Keratinocyte (primary cell): ENCODE data around the gene ZNF462. TPM values are rescaled to one million over a fixed set of nuclear protein-coding genes. Genes with fewer than 3 reads are reported as not detected.

Experiments
- DNase-seq: peaks from one replicate; pipeline ENCODE4 v3.0.0-alpha.2; 2011; ENCODE audit warnings: low read depth, missing footprints, low spot score
- FAIRE-seq: peaks from 2 replicates; lab custom pipeline; 2011; peaks lifted over from hg19 to GRCh38; lab: Jason Lieb, UNC
- H2AFZ ChIP-seq: 2 replicates; pipeline ENCODE4 v1.6.0; 2012; ENCODE audit warnings: low read length, control low read depth, inconsistent platforms; ENCODE audit not compliant: control insufficient read depth
- H3K27ac ChIP-seq: 2 replicates; pipeline ENCODE4 v1.5.1; 2011; ENCODE audit warnings: low read length; ENCODE audit not compliant: control insufficient read depth, insufficient read depth
- H3K27me3 ChIP-seq: 3 replicates; pipeline ENCODE4 v1.6.0; 2011; ENCODE audit warnings: low read length; ENCODE audit not compliant: control insufficient read depth, insufficient read depth; ENCODE audit errors: extremely low read depth
- H3K36me3 ChIP-seq, 2 experiments: 2 replicates in 1 of 2; 3 replicates in 1 of 2; pipeline ENCODE4 v1.5.1; 2011; ENCODE audit warnings: low read length in 2 of 2, mild to moderate bottlenecking in 1 of 2; ENCODE audit not compliant: control insufficient read depth in 2 of 2, insufficient read depth in 2 of 2; ENCODE audit errors: extremely low read depth in 1 of 2
- H3K4me1 ChIP-seq: 3 replicates; pipeline ENCODE4 v1.5.1; 2011; ENCODE audit warnings: low read length; ENCODE audit not compliant: control insufficient read depth, insufficient read depth; ENCODE audit errors: extremely low read depth
- H3K4me2 ChIP-seq: 3 replicates; pipeline ENCODE4 v1.6.0; 2011; ENCODE audit warnings: low read depth, low read length; ENCODE audit not compliant: control insufficient read depth, insufficient read depth; ENCODE audit errors: extremely low read depth
- H3K4me3 ChIP-seq, 3 experiments: fragments of 200-600 bp in 1 of 3; sonication (generic) in 1 of 3; 2 replicates in 2 of 3; 3 replicates in 1 of 3; pipeline ENCODE4 v1.5.1; 2011 to 2016; ENCODE audit warnings: low read length in 3 of 3, mild to moderate bottlenecking in 3 of 3, control low read depth in 2 of 3, inconsistent platforms in 1 of 3, low read depth in 1 of 3, mixed read lengths in 1 of 3, mixed run types in 1 of 3, moderate library complexity in 1 of 3; ENCODE audit not compliant: control insufficient read depth in 2 of 3, insufficient read depth in 2 of 3; ENCODE audit errors: extremely low read depth in 1 of 3
- H3K79me2 ChIP-seq: 2 replicates; pipeline ENCODE4 v1.6.0; 2012; ENCODE audit warnings: low read length; ENCODE audit not compliant: control insufficient read depth, insufficient read depth
- H3K9ac ChIP-seq: 3 replicates; pipeline ENCODE4 v1.6.0; 2011; ENCODE audit warnings: low read length; ENCODE audit not compliant: control insufficient read depth, insufficient read depth; ENCODE audit errors: extremely low read depth
- H3K9me1 ChIP-seq: 3 replicates; pipeline ENCODE4 v1.6.0; 2011; ENCODE audit warnings: low read length; ENCODE audit not compliant: control insufficient read depth, insufficient read depth; ENCODE audit errors: extremely low read depth
- H3K9me3 ChIP-seq: 2 replicates; pipeline ENCODE4 v1.5.1; 2012; ENCODE audit warnings: low read depth, low read length; ENCODE audit not compliant: control insufficient read depth
- H4K20me1 ChIP-seq: 3 replicates; pipeline ENCODE4 v1.6.0; 2011; ENCODE audit warnings: low read length; ENCODE audit not compliant: control insufficient read depth, insufficient read depth; ENCODE audit errors: extremely low read depth
- EZH2 ChIP-seq: IDR thresholded peaks from one replicate; pipeline ENCODE4 v1.6.1; 2012; ENCODE audit warnings: inconsistent platforms, mild to moderate bottlenecking, low read length, moderate library complexity
- dilution Hi-C: fragments of 300-500 bp; cut with MboI; formaldehyde crosslinking; loops from one replicate; pipeline ENCODE4 v1.7.0; 2020; ENCODE audit warnings: low sequenced_read_pairs; ENCODE audit not compliant: extremely low pct_ligation_motif_present
- polyA plus RNA-seq, 5 experiments: library from polyadenylated mRNA; depleted of rRNA in 3 of 5; stranded (reverse) in 3 of 5; stranded (forward) in 1 of 5; unstranded in 1 of 5; fragments of >200 nt; gene quantifications; 1 replicate in 1 of 5; 2 replicates in 3 of 5; 3 replicates in 1 of 5; pipeline versions ENCODE4 v1.2.1 to v1.2.3, GENCODE V29; 2011 to 2012; ENCODE audit warnings: missing spikeins in 2 of 5, low read depth in 1 of 5, low replicate concordance in 1 of 5
- TF ChIP-seq, protein P1 (sequence below), 3 experiments: IDR thresholded peaks in 1 of 3; conservative IDR thresholded peaks in 1 of 3; optimal IDR thresholded peaks in 1 of 3; 2 replicates in 2 of 3; 3 replicates in 1 of 3; pipeline versions ENCODE3 to v1.5.1; 2011; ENCODE audit warnings: low read length in 3 of 3, mild to moderate bottlenecking in 3 of 3, moderate library complexity in 2 of 3, control low read depth in 1 of 3, inconsistent platforms in 1 of 3; ENCODE audit not compliant: insufficient read depth in 2 of 3; ENCODE audit errors: extremely low read depth in 1 of 3

Gene ZNF462
- polyA plus RNA-seq, 1 donor (not counting 4 experiments of a cell fraction or from before 2014, with no cell fraction given) = 7.8 TPM

DNA sequence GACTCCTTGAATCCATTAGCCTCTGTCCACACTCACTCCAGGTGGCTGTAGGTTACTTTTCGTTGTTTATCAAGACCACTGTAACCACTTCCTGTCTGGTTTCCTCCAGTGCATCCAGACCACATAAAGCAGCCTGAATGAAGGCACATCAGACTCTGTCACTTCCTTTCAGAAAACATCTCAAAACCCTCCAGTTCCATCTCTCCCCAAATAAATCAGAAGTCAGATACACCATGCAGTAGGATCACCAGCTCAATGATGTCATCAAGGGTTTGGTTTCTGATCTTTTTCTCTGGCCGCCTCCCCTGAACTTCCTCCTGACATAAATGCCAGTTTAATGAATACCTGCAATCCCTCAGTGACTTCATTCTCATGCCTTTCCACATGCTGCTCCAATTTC is 161.2 kb downstream of the ZNF462 start:
- FAIRE-seq (no peak), DNase-seq (no peak)
- no peaks in the 10 kb centered on the region for H3K9me3 ChIP-seq
- H3K27me3 ChIP-seq = no peaks in the 10 kb centered on the region
- no peak overlapping the region for H3K9ac ChIP-seq
- H3K4me1 ChIP-seq = no peaks in the 10 kb centered on the region
- H3K9me1 ChIP-seq = no peaks in the 10 kb centered on the region
- no peaks in the 10 kb centered on the region for H4K20me1 ChIP-seq
- dilution Hi-C loops = no loop called here
- H3K27ac ChIP-seq = no peak overlapping the region
- H3K79me2 ChIP-seq = no peaks in the 10 kb centered on the region
- no peak overlapping the region for H3K4me3 ChIP-seq
- no peak overlapping the region for H3K4me2 ChIP-seq
- H2AFZ ChIP-seq = no peak overlapping the region
- H3K36me3 ChIP-seq = no peaks in the 10 kb centered on the region
- no peak for TF ChIP-seq EZH2
- TF ChIP-seq, protein P1, sequence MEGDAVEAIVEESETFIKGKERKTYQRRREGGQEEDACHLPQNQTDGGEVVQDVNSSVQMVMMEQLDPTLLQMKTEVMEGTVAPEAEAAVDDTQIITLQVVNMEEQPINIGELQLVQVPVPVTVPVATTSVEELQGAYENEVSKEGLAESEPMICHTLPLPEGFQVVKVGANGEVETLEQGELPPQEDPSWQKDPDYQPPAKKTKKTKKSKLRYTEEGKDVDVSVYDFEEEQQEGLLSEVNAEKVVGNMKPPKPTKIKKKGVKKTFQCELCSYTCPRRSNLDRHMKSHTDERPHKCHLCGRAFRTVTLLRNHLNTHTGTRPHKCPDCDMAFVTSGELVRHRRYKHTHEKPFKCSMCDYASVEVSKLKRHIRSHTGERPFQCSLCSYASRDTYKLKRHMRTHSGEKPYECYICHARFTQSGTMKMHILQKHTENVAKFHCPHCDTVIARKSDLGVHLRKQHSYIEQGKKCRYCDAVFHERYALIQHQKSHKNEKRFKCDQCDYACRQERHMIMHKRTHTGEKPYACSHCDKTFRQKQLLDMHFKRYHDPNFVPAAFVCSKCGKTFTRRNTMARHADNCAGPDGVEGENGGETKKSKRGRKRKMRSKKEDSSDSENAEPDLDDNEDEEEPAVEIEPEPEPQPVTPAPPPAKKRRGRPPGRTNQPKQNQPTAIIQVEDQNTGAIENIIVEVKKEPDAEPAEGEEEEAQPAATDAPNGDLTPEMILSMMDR (optimal IDR thresholded peaks at IDR 0.05 in 1 of 3, IDR thresholded peaks at IDR 0.05 in 1 of 3, conservative IDR thresholded peaks at IDR 0.05 in 1 of 3; ENCODE audit: extremely low read depth in 1 of 3, insufficient read depth in 2 of 3, low read length in 3 of 3) = no peak

DNA sequence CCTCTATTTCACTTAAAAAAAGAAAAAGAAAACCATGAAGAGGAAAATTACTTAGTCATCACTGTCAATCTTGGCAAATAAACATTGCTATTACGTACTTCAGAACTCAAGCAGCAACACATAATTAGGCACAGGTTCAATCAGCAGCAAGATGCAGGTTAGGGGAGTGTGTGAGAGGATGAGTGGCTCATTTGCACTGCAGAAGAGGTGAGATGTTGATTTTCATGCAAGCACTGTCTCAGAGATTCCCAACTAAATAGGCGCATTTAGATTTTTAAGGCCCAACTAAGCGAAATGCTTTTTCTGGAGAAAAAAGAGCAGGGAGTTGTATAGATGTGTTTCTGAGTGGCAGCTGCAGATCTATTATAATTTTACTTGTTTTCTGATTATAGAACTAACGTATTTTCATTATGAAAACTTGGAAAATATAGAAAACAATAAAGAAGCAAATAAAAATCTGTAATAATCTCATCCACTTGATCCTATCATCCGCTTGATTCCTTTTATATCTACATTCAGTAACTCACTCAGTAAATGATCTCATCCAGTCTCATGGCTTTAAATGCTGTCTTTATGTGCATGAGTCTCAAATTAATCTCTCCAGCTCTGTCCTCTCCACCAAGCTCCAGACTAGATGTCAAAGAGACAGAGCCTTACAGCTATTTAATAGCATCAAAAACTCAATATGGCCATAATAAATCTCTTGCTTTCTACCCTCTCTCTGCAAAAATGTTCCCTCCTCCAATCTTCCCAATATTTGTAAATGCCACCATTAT is 162.5 kb downstream of the ZNF462 start:
- no peaks in the 10 kb centered on the region for H3K79me2 ChIP-seq
- H3K27me3 ChIP-seq = no peaks in the 10 kb centered on the region
- FAIRE-seq (no peak), DNase-seq (no peak)
- H3K36me3 ChIP-seq = no peaks in the 10 kb centered on the region
- H4K20me1 ChIP-seq = no peaks in the 10 kb centered on the region
- no peak overlapping the region for H3K27ac ChIP-seq
- H3K9ac ChIP-seq = no peak overlapping the region
- H3K4me2 ChIP-seq = no peak overlapping the region
- no peak for TF ChIP-seq EZH2
- no peaks in the 10 kb centered on the region for H3K9me3 ChIP-seq
- H3K4me1 ChIP-seq = no peaks in the 10 kb centered on the region
- no peak overlapping the region for H2AFZ ChIP-seq
- no peak overlapping the region for H3K4me3 ChIP-seq
- H3K9me1 ChIP-seq = no peaks in the 10 kb centered on the region
- dilution Hi-C loops = no loop called here
